HuH-7 (cell line): ENCODE results near the gene CASZ1.

Source experiments
- DNase-seq: peaks from one replicate; pipeline ENCODE4 v3.0.0; 2011; ENCODE audit warnings: low spot score

CASZ1 gene

GRCh38 chr1:10824821-10825540 is 28.5 kb upstream of the CASZ1 start:
- DNase-seq = no peak

- no peak for DNase-seq
Observed at GRCh38 chr1:10823000-10823401, 26.6 kb upstream of the CASZ1 start.

- DNase-seq = no peak
Observed at GRCh38 chr1:10821388-10821787, 24.9 kb upstream of the CASZ1 start.

GRCh38 chr1:10820422-10820821 is 24.0 kb upstream of the CASZ1 start:
- no peak for DNase-seq

- no peak for DNase-seq
Observed at GRCh38 chr1:10819198-10819901, 22.9 kb upstream of the CASZ1 start.

GRCh38 chr1:10818262-10819197 is 22.1 kb upstream of the CASZ1 start:
- no peak for DNase-seq

GRCh38 chr1:10816743-10817369 is 20.4 kb upstream of the CASZ1 start:
- no peak for DNase-seq

- no peak for DNase-seq
Observed at GRCh38 chr1:10816233-10816632, 19.8 kb upstream of the CASZ1 start.

- no peak for DNase-seq
Observed at GRCh38 chr1:10815858-10816195, 19.4 kb upstream of the CASZ1 start.

GRCh38 chr1:10814976-10815857 is 18.8 kb upstream of the CASZ1 start:
- DNase-seq = no peak

- DNase-seq = no peak
Observed at GRCh38 chr1:10814312-10814711, 17.9 kb upstream of the CASZ1 start.

GRCh38 chr1:10813799-10814198 is 17.4 kb upstream of the CASZ1 start:
- no peak for DNase-seq

GRCh38 chr1:10812387-10812915 is 16.0 kb upstream of the CASZ1 start:
- no peak for DNase-seq

GRCh38 chr1:10808441-10808840 is 12.0 kb upstream of the CASZ1 start:
- DNase-seq = no peak

- no peak for DNase-seq
Observed at GRCh38 chr1:10806966-10807365, 10.5 kb upstream of the CASZ1 start.

- DNase-seq = no peak
Observed at GRCh38 chr1:10803971-10804820, 7.8 kb upstream of the CASZ1 start.

GRCh38 chr1:10802944-10803715 is 6.7 kb upstream of the CASZ1 start:
- DNase-seq = no peak

- no peak for DNase-seq
Observed at GRCh38 chr1:10800778-10801177, 4.3 kb upstream of the CASZ1 start.

GRCh38 chr1:10799726-10800125 is 3.3 kb upstream of the CASZ1 start:
- DNase-seq = no peak
